ENCODE data around the gene ZCCHC14.
"Not testable (repeated sequence)": the region's sequence is repeated elsewhere in the genome, so short reads cannot be mapped to it uniquely, and the experiment has no call there.

ZCCHC14 gene

GRCh38 chr16:87395181-87395842, 97.5 kb downstream of the ZCCHC14 start:
- DNase-seq: no peak

GRCh38 chr16:87393680-87394055, 99.2 kb downstream of the ZCCHC14 start:
- no peak for DNase-seq

- no peak for DNase-seq
Observed at GRCh38 chr16:87392821-87393679, 99.8 kb downstream of the ZCCHC14 start.

DNA sequence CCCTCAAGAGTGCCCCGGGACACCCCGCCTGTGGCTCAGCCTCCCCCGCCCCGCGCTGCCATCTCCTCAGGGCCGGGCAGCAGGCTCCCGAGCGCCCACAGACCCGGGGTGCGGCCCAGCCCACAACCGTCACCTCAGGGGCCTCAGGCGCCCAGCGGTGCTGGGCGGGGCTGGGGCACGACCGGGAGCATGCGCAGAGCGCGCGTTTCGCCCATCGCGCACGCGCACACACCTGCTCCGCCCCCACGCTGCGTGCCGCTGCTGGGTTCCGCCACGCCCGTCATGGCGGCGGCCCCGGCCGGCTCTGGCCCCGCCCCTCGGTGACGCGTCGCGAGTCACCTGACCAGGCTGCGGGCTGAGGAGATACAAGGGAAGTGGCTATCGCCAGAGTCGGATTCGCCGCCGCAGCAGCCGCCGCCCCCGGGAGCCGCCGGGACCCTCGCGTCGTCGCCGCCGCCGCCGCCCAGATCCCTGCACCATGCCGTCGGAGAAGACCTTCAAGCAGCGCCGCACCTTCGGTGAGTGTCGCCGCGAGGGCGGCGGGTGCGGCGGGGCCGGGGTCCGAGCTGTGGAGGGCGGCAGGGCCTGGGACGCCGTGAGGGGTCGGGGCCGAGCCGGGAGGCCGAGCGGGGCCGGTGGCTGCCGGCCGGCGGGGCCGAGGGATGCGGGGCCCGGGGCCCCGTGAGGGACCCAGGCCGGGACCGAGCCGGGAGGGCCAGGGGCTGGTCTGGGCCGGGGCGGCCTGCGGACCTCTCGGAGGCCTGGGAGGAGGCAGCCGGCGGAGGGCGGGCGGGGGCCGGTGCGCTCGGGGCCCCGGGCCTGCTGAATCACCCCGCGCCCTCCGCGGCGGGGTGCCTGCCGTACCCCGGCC, 100.6 kb downstream of the ZCCHC14 start, which contains the start of gene MAP1LC3B:
Gene MAP1LC3B, plus strand, starts transcription at position 387 of the 871 bp plus-strand sequence. Its CDS starts 92 bp downstream, at position 479.
- peak; percentile 91 for DNase-seq

DNA sequence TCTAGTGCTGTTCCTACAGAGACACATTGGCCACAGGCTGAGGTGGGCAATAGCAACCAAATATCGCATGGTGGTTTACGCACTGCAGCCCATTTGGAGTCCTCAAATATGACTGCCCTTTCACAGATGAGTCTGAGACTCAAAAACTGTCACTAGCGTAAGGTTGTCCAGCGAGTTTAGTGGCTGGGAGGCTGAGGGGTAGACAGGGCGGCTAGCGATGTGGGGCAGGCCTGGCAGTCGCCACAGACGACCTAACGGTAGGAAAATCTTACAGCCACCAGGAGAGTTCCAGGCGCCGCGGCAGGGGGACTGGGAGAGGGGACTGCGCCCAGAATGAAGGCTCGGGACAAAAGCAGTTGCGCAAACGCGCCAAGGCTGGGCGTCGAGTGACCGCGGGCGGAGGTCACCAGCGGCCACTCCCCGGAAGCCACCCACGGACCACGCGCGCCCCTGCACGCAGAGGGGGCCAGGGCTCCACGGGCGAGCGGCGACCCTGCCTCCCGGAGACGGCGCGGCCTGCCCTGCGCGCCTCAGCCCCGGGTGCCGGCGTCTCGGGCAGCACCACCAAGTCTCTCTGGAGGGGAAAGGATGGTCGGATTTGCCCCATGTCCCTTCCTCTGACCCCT, 101.4 kb downstream of the ZCCHC14 start:
- DNase-seq: no peak

DNA sequence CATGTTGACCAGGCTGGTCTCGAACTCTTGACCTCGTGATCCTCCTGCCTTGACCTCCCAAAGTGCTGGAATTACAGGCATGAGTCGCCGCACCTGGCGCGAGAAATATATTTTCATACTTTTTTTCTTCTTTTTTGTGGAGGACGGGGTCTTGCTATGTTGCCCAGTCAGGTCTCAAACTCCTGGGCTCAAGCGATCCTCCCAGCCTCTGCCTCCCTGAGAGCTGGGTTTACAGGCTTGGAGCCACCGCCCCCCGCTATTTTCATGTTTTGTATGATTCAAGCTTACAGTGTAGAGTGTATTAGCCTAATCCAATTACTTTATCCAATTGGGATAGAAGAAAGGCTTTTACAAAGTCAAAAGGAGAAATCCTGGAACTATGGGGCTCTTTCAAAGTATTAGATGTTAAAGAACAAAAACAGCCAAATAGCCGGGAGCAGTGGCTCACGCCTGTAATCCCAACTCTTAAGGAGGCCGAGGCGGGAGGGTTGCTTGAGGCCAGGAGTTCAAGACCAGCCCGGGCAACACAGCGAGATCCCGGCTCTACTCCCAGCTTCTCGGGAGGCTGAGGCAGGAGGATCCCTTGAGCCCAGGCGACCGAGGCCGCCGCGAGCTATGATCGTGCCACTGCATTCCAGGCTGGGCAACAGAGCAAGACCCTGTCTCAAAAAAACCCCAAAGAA, 102.0 kb downstream of the ZCCHC14 start:
- no peak for DNase-seq

DNA sequence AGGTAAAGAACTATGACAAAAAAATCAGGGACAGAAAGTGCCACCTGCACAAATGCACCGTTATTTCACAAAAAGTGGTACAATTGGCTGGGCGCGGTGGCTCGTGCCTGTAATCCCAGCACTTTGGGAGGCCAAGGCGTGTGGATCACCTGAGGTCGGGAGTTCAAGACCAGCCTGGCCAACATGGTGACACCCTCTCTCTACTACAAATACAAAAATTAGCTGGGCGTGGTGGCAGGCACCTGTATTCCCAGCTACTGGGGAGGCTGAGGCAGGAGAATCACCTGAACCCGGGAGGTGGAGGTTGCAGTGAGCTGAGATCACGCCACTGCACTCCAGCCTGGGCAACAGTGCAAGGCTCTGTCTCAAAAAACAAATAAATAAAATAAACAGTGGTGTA, 102.9 kb downstream of the ZCCHC14 start:
- DNase-seq: not testable (repeated sequence)

DNA sequence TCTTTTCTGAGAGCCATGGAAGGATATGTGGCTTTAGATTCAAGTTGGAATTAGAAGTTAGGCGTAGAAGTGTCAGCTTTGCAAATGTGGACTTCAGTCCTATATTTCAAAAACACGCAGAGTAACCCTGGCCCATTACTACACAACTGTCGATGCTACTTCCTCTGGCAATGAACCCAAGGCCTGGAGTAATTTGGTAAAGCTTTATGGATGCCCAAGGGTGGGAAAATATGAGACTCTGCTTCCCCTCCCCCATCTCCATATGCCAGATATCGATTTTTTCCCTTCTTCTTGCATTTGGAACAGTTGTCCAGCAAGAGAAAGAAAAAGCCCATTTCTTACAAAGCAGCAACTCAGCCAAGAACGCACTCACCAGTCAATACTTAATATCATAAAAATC, 103.6 kb downstream of the ZCCHC14 start:
- DNase-seq: no peak

DNA sequence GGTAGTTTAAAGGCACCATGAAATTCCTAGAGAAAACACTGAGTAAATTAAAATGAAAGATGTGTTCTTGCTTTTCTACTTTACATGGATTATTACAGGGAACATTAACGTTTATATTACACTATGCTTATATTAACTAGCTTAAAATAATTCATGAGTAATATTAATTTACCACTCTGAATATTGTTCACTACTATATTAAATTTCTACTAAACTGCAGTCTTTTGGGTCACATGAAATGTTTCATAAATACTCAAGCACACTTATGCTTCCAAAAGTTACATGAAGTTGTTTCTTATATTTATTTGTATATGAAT, 104.0 kb downstream of the ZCCHC14 start:
- no peak for DNase-seq

DNA sequence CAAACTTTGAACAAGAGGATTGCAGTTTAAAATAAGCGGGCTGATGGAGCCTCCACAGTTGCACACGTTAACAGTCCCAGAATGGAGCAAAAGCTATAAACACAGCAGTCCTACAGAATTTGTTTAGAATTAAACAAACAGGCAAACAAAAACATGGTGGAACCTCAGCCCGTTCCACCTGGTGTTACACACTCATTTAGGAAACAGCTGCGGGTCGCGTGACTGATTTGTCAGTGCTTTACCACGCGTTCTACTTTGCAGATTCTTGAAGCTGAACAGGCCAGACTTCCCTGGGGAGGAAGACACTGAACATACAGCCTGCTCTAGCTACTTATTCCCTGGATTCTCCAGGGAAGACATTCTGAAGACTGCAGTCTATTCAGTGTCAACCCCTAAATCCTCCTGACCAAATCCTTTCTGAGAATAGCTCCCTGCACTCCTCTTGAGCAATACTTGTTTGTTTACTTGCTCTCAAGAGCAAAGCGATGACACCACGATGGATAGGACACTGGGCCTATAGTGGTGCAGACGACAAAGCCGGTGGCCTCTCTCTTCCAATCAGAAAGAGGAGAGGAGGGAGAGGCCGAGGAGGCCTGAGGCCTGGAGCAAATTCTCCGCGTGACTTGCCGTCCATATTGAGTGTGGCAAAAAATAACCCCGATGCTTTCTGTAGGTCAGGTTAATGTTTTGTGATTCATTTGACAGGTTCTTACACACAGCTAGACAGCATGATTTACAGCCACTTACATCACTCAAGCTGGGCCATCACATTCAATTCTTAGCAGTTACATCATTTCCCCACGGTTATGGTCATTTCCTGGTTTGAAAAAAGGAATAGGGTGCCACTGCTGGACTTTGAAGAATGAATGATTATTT, 104.6 kb downstream of the ZCCHC14 start:
- DNase-seq: peak; percentile 100

- not testable (repeated sequence) for DNase-seq
Observed at GRCh38 chr16:87384875-87385167, 108.0 kb downstream of the ZCCHC14 start.

GRCh38 chr16:87384162-87384874, 108.5 kb downstream of the ZCCHC14 start:
- peak; percentile 85 for DNase-seq

DNA sequence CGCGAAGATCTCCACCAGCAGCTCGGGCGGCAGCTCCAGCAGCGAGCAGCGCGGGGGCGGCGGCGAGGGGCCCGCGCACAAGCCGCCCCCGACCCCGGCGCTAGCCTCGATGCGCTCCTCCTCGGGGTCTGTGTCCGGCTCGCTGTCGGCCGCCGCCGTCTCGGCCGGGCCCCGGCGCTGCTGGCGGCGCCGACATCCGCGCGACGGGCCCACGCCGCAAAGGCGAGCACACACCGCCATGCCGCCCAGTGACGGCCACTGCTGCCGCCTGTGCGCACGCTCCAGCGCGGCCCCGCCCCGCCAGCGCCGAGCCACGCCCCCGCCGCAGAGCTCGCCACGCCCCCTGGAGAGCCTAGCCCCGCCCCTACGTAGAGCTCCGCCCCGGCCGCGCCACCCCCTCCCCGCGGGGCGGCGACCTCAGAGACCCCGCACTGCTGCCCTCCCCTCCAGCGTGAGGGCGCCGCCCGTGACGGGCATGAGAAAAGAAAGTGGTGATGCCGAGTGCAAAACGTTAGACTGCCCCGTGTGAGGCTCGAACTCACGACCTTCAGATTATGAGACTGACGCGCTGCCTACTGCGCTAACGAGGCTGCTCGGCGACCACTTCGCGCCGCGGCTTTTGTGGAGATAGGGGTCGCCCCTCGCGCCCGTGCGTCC, 109.2 kb downstream of the ZCCHC14 start, which contains the start of gene FBXO31:
Gene FBXO31, minus strand, starts transcription at position 272 of the 657 bp plus-strand sequence. Its CDS starts 32 bp downstream, at position 240.
- peak; percentile 85 for DNase-seq

DNA sequence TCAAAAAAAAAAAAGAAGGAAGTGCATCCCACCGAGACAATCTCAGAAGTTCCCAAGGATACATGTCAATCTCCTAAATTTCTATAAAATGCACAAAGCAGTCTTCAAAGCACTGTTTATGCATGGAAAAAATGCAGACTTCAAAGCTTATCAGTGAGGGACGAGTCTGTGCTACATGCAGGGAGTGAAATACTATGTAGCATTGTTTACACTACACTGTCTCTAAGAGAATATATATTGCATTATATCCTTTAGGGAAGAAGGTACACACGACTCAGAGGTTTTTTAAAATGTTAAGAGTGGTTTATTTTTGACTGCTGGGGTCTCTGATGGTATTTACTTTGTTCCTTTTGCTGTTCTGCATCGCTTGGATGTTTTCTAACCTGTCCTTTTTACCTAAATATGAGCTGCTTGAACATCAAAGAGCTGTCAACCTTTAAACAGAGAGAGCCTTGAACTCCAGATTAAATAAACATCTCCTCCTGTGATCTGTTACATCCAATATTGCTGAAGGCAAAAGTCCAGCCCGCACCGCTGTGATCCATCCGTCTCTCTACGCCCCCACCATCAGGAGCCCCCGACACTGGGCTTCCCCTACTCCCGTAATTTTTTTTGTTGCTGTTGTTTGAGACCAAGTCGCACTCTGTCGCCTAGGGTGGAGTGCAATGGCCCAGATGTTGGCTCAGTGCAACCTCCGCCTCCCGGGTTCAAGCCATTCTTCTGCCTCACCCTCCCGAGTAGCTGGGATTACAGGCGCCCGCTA, 110.6 kb downstream of the ZCCHC14 start:
- no peak for DNase-seq

GRCh38 chr16:87380881-87381280, 111.9 kb downstream of the ZCCHC14 start:
- DNase-seq: no peak

- no peak for DNase-seq
Observed at GRCh38 chr16:87380403-87380802, 112.4 kb downstream of the ZCCHC14 start.

- DNase-seq: not testable (repeated sequence)
Observed at GRCh38 chr16:87379312-87379752, 113.5 kb downstream of the ZCCHC14 start.

DNA sequence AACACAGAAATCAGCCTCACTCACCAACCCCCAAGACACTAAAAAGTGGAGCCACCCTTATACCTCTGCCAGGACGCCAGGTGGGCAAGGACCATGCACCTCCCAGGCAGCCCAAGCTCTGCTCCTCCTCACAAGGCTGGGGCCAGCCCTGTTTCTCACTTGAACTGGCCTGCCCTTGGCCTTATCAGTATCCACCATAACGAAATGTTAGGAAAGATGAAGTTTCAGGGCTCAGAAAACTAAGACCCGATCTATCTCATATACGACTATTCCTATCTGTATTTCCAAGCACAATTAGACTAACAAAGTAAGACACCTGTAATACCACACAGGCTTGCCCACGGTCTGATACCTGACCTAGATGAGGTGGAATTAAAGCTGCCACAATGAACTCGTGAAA, 116.2 kb downstream of the ZCCHC14 start:
- no peak for DNase-seq
